Astrocyte (in vitro differentiated cells and primary cell): ENCODE results near the gene HUS1B. TPM values are rescaled to one million over a fixed set of nuclear protein-coding genes. Genes with fewer than 3 reads are reported as not detected.

ENCODE experiments used
- DNase-seq: peaks from one replicate; pipeline ENCODE4 v3.0.0-alpha.2; 2010; ENCODE audit warnings: low read depth
- FAIRE-seq: peaks from 2 replicates; lab custom pipeline; 2011; peaks lifted over from hg19 to GRCh38; lab: Jason Lieb, UNC
- H2AFZ ChIP-seq: 2 replicates; pipeline ENCODE4 v1.6.0; 2012; ENCODE audit warnings: low read depth, low read length, inconsistent platforms
- H3K27ac ChIP-seq: 2 replicates; pipeline ENCODE4 v1.5.1; 2011; ENCODE audit warnings: low read depth, low read length, inconsistent platforms
- H3K27me3 ChIP-seq: 2 replicates; pipeline ENCODE4 v1.6.0; 2011; ENCODE audit warnings: low read length, inconsistent platforms; ENCODE audit not compliant: insufficient read depth
- H3K36me3 ChIP-seq: 2 replicates; pipeline ENCODE4 v1.5.1; 2011; ENCODE audit warnings: low read length, inconsistent platforms; ENCODE audit not compliant: insufficient read depth
- H3K4me1 ChIP-seq: 2 replicates; pipeline ENCODE4 v1.5.1; 2011; ENCODE audit warnings: low read length, inconsistent platforms; ENCODE audit not compliant: insufficient read depth
- H3K4me2 ChIP-seq: 2 replicates; pipeline ENCODE4 v1.6.0; 2012; ENCODE audit warnings: low read length, inconsistent platforms
- H3K4me3 ChIP-seq: 2 replicates; pipeline ENCODE4 v1.5.1; 2011; ENCODE audit warnings: low read depth, mild to moderate bottlenecking, low read length, inconsistent platforms; ENCODE audit not compliant: insufficient read depth
- H3K79me2 ChIP-seq: 2 replicates; pipeline ENCODE4 v1.6.0; 2012; ENCODE audit warnings: mild to moderate bottlenecking, low read length, inconsistent platforms; ENCODE audit not compliant: insufficient read depth
- H3K9ac ChIP-seq: 2 replicates; pipeline ENCODE4 v1.6.0; 2012; ENCODE audit warnings: mild to moderate bottlenecking, low read length, inconsistent platforms
- H3K9me3 ChIP-seq: 2 replicates; pipeline ENCODE4 v1.5.1; 2012; ENCODE audit warnings: low read depth, mild to moderate bottlenecking, low read length, inconsistent platforms; ENCODE audit not compliant: insufficient read depth
- H4K20me1 ChIP-seq: 2 replicates; pipeline ENCODE4 v1.6.0; 2012; ENCODE audit warnings: low read length, inconsistent platforms; ENCODE audit not compliant: insufficient read depth
- H3K27ac Mint-ChIP-seq: one replicate; pipeline ENCODE4 v1.8.0; 2021; ENCODE audit warnings: mild to moderate bottlenecking, mixed read lengths; ENCODE audit not compliant: unreplicated experiment
- H3K27me3 Mint-ChIP-seq: one replicate; pipeline ENCODE4 v1.8.0; 2021; ENCODE audit warnings: low read depth, mixed read lengths; ENCODE audit not compliant: unreplicated experiment
- H3K36me3 Mint-ChIP-seq: one replicate; pipeline ENCODE4 v1.8.0; 2021; ENCODE audit warnings: low read depth, mixed read lengths; ENCODE audit not compliant: unreplicated experiment
- H3K4me1 Mint-ChIP-seq: one replicate; pipeline ENCODE4 v1.8.0; 2021; ENCODE audit warnings: low read depth, mixed read lengths; ENCODE audit not compliant: unreplicated experiment
- H3K4me3 Mint-ChIP-seq: one replicate; pipeline ENCODE4 v1.8.0; 2021; ENCODE audit warnings: mild to moderate bottlenecking, moderate library complexity, mixed read lengths; ENCODE audit not compliant: unreplicated experiment
- H3K9me3 Mint-ChIP-seq: one replicate; pipeline ENCODE4 v1.8.0; 2021; ENCODE audit warnings: mild to moderate bottlenecking, mixed read lengths; ENCODE audit not compliant: unreplicated experiment
- CTCF ChIP-seq: IDR thresholded peaks from 2 replicates; pipeline ENCODE4 v1.5.1; 2011; ENCODE audit warnings: low read depth, mild to moderate bottlenecking, inconsistent platforms, low read length, moderate library complexity; ENCODE audit not compliant: insufficient read depth
- EZH2 ChIP-seq: IDR thresholded peaks from 2 replicates; pipeline ENCODE4 v1.6.1; 2012; ENCODE audit warnings: mild to moderate bottlenecking, low read length, inconsistent platforms; ENCODE audit not compliant: insufficient read depth
- total RNA-seq: library from RNA; stranded (reverse); gene quantifications from 2 replicates; pipeline ENCODE4 v1.2.1, GENCODE V29; 2021

Gene HUS1B
- total RNA-seq, 1 donor from 2014 or later, result 1.6 TPM

GRCh38 chr6:641225-641985 lies 15.5 kb downstream of the HUS1B start:
- no peak overlapping the region for H3K9ac ChIP-seq
- Mint-ChIP-seq H3K9me3 (peaks cover 13% of the 10 kb centered on the region), H3K36me3 (peaks cover 12% of the 10 kb centered on the region), H3K27me3 (no peaks in the 10 kb centered on the region), H3K4me1 (peaks cover 8% of the 10 kb centered on the region), H3K27ac (no peak overlapping the region), H3K4me3 (no peak overlapping the region)
- TF ChIP-seq CTCF, result no peak
- no peak for TF ChIP-seq EZH2
- no peak overlapping the region for H3K4me3 ChIP-seq
- FAIRE-seq (no peak), DNase-seq (no peak)
- H3K36me3 ChIP-seq, result no peaks in the 10 kb centered on the region
- no peaks in the 10 kb centered on the region for H3K27me3 ChIP-seq
- H2AFZ ChIP-seq, result no peak overlapping the region
- H3K4me1 ChIP-seq, result no peaks in the 10 kb centered on the region
- no peak overlapping the region for H3K4me2 ChIP-seq
- no peak overlapping the region for H3K27ac ChIP-seq
- H3K79me2 ChIP-seq, result peaks cover 29% of the 10 kb centered on the region
- peaks cover 26% of the 10 kb centered on the region for H4K20me1 ChIP-seq
- H3K9me3 ChIP-seq, result no peaks in the 10 kb centered on the region

- FAIRE-seq, result no peak
- Histone ChIP-seq H3K79me2 (peaks cover 6% of the 10 kb centered on the region), H3K4me1 (no peaks in the 10 kb centered on the region), H3K9me3 (no peaks in the 10 kb centered on the region), H3K9ac (no peak overlapping the region), H3K36me3 (no peaks in the 10 kb centered on the region), H3K4me2 (no peak overlapping the region), H3K4me3 (no peak overlapping the region), H3K27ac (no peak overlapping the region), H2AFZ (no peak overlapping the region), H4K20me1 (peaks cover 19% of the 10 kb centered on the region), H3K27me3 (no peaks in the 10 kb centered on the region)
- Mint-ChIP-seq H3K4me1 (no peaks in the 10 kb centered on the region), H3K9me3 (peaks cover 7% of the 10 kb centered on the region), H3K36me3 (peaks cover 7% of the 10 kb centered on the region), H3K27ac (no peak overlapping the region), H3K4me3 (no peak overlapping the region), H3K27me3 (no peaks in the 10 kb centered on the region)
- TF ChIP-seq EZH2 (no peak), CTCF (no peak)
- DNase-seq, result no peak
Measured at GRCh38 chr6:636488-636887, 20.4 kb downstream of the HUS1B start.

GRCh38 chr6:635233-635632 lies 21.7 kb downstream of the HUS1B start:
- H3K4me3 Mint-ChIP-seq, result no peak overlapping the region
- Histone ChIP-seq H3K27ac (no peak overlapping the region), H4K20me1 (peaks cover 10% of the 10 kb centered on the region), H3K4me1 (no peaks in the 10 kb centered on the region), H3K79me2 (no peaks in the 10 kb centered on the region), H2AFZ (no peak overlapping the region), H3K27me3 (no peaks in the 10 kb centered on the region), H3K9me3 (no peaks in the 10 kb centered on the region), H3K9ac (no peak overlapping the region), H3K4me2 (no peak overlapping the region), H3K36me3 (no peaks in the 10 kb centered on the region), H3K4me3 (no peak overlapping the region)
- TF ChIP-seq CTCF (no peak), EZH2 (no peak)
- H3K9me3 Mint-ChIP-seq, result peaks cover 2% of the 10 kb centered on the region
- H3K36me3 Mint-ChIP-seq, result peaks cover 7% of the 10 kb centered on the region
- H3K27ac Mint-ChIP-seq, result no peak overlapping the region
- H3K27me3 Mint-ChIP-seq, result no peaks in the 10 kb centered on the region
- DNase-seq (no peak), FAIRE-seq (no peak)
- no peaks in the 10 kb centered on the region for H3K4me1 Mint-ChIP-seq
